K562 (cell line): ENCODE data around the gene INO80. TPM values are rescaled to one million over a fixed set of nuclear protein-coding genes. Genes with fewer than 3 reads are reported as not detected.

Experiments
- ATAC-seq: fragments of 200-7000 bp; cut with Tn5 transposase; 3 replicates; pipeline ENCODE4 v1.9.1; 2020; ENCODE audit warnings: moderate library complexity
- BruUV-seq: library from RNA; stranded (reverse); fragments of 400-500 nt; replicated peaks from 2 replicates; lab custom pipeline; 2021; lab: Mats Ljungman, UMichigan
- CTCF ChIA-PET: fragments of 300-600 bp; formaldehyde crosslinking; extraction: SDS; loops from one replicate; lab custom pipeline; 2021; ENCODE audit warnings: low intra/inter-chr PET ratio; lab: Yijun Ruan, JAX
- POLR2A ChIA-PET: fragments of 300-600, 350-650 bp; sonication (Branson Sonifier 250); formaldehyde crosslinking; extraction: SDS; loops from one replicate; lab custom pipeline; 2021; ENCODE audit warnings: antibody characterized with exemption, inconsistent platforms; lab: Yijun Ruan, JAX
- DNase-seq, 4 experiments: peaks; one replicate each; pipeline versions ENCODE4 v3.0.0 to v3.0.0-alpha.2; 2011 to 2018; ENCODE audit warnings: low spot score in 3 of 4, mixed read lengths in 3 of 4; ENCODE audit errors: extremely low read depth in 1 of 4
- FAIRE-seq: peaks from 2 replicates; lab custom pipeline; 2011; peaks lifted over from hg19 to GRCh38; lab: Jason Lieb, UNC
- H2AFZ ChIP-seq: 2 replicates; pipeline ENCODE4 v1.6.0; 2011; ENCODE audit warnings: low read depth, low read length, control low read depth, inconsistent platforms
- H3K27ac ChIP-seq: fragments of 200-600 bp; 3 replicates; pipeline ENCODE4 v1.8.0; 2011; ENCODE audit warnings: low read depth, mild to moderate bottlenecking, control low read depth, inconsistent platforms, low read length, moderate library complexity, mixed read lengths; ENCODE audit errors: extremely low read depth
- H3K27me3 ChIP-seq, 2 experiments: fragments of 300-600 bp in 1 of 2; 2 replicates in 1 of 2; 3 replicates in 1 of 2; pipeline versions ENCODE4 v1.6.0 to v1.8.0; 2011; ENCODE audit warnings: inconsistent platforms in 2 of 2, low read length in 2 of 2, mild to moderate bottlenecking in 1 of 2, mixed read lengths in 1 of 2, moderate library complexity in 1 of 2; ENCODE audit not compliant: control insufficient read depth in 2 of 2, insufficient read depth in 2 of 2
- H3K36me3 ChIP-seq: fragments of 300-600 bp; 3 replicates; pipeline ENCODE4 v1.8.0; 2011; ENCODE audit warnings: mild to moderate bottlenecking, low read length, inconsistent platforms; ENCODE audit not compliant: control insufficient read depth, insufficient read depth
- H3K4me1 ChIP-seq, 2 experiments: fragments of 200-600 bp in 1 of 2; replicated peaks in 1 of 2; 2 replicates in 1 of 2; 3 replicates in 1 of 2; pipeline versions ENCODE4 v1.5.1 to v1.8.0; 2011; ENCODE audit warnings: inconsistent platforms in 2 of 2, low read length in 2 of 2, mild to moderate bottlenecking in 1 of 2, mixed read lengths in 1 of 2, moderate library complexity in 1 of 2; ENCODE audit not compliant: control insufficient read depth in 2 of 2, insufficient read depth in 2 of 2
- H3K4me2 ChIP-seq: 2 replicates; pipeline ENCODE4 v1.6.1; 2011; ENCODE audit warnings: low read length, control low read depth, inconsistent platforms, mixed read lengths; ENCODE audit not compliant: insufficient read depth
- H3K4me3 ChIP-seq: fragments of 200-600 bp; sonication (generic), shearing (Covaris generic); 2 replicates; pipeline ENCODE4 v1.5.1; 2016; ENCODE audit warnings: control low read depth, inconsistent platforms
- H3K79me2 ChIP-seq: fragments of 200-600 bp; 3 replicates; pipeline ENCODE4 v1.8.0; 2011; ENCODE audit warnings: low read length, inconsistent platforms; ENCODE audit not compliant: control insufficient read depth, insufficient read depth
- H3K9ac ChIP-seq, 2 experiments: 2 replicates each; pipeline versions ENCODE4 v1.6.0 to v1.6.1; 2011; ENCODE audit warnings: low read depth in 2 of 2, low read length in 2 of 2, control low read depth in 1 of 2, inconsistent platforms in 1 of 2, mild to moderate bottlenecking in 1 of 2, mixed read lengths in 1 of 2; ENCODE audit not compliant: insufficient read depth in 1 of 2
- H3K9me1 ChIP-seq: one replicate; pipeline ENCODE4 v1.6.0; 2011; ENCODE audit warnings: inconsistent platforms, mild to moderate bottlenecking, low read length, moderate library complexity; ENCODE audit not compliant: control insufficient read depth, insufficient read depth
- H3K9me3 ChIP-seq: replicated peaks from 2 replicates; pipeline ENCODE4 v1.5.1; 2011; ENCODE audit warnings: low read depth, low read length, inconsistent platforms; ENCODE audit not compliant: control insufficient read depth, insufficient read depth
- H4K20me1 ChIP-seq: replicated peaks from 2 replicates; pipeline ENCODE4 v1.6.1; 2011; ENCODE audit warnings: low read length, inconsistent platforms, mixed read lengths; ENCODE audit not compliant: control insufficient read depth, insufficient read depth
- HNRNPLL ChIP-seq: fragments of 200-400 bp; formaldehyde crosslinking; IDR thresholded peaks from 2 replicates; pipeline ENCODE4 v1.6.1; 2017; ENCODE audit warnings: low read length, low read depth, mild to moderate bottlenecking; ENCODE audit not compliant: poor library complexity, severe bottlenecking
- NR4A1 ChIP-seq, 2 experiments: fragments of 250-450 bp in 1 of 2; fragments of 450-650 bp in 1 of 2; sonication (Bioruptor Pico) in 1 of 2; IDR thresholded peaks; 2 replicates each; pipeline versions ENCODE4 v1.4.0 to v1.6.1; 2016 to 2020; ENCODE audit warnings: mild to moderate bottlenecking in 2 of 2, missing compliant biosample characterization in 1 of 2, missing genetic modification characterization in 1 of 2, moderate library complexity in 1 of 2
- RBM14 ChIP-seq: fragments of 200-400 bp; formaldehyde crosslinking; IDR thresholded peaks from 2 replicates; pipeline ENCODE4 v1.6.1; 2018; ENCODE audit warnings: low read depth, mild to moderate bottlenecking, low read length, moderate library complexity, borderline replicate concordance; ENCODE audit not compliant: insufficient read depth
- SIN3A ChIP-seq, 2 experiments: fragments of 150-350 bp in 1 of 2; IDR thresholded peaks; 2 replicates each; pipeline ENCODE4 v1.6.1; 2011 to 2016; ENCODE audit warnings: borderline replicate concordance in 2 of 2, low read depth in 2 of 2, low read length in 2 of 2, mild to moderate bottlenecking in 2 of 2, moderate library complexity in 2 of 2; ENCODE audit not compliant: control insufficient read depth in 1 of 2
- TFAP4 ChIP-seq: sonication (generic); formaldehyde crosslinking; IDR thresholded peaks from 2 replicates; pipeline ENCODE4 v1.8.0; 2022; ENCODE audit warnings: missing genetic modification reagents, mild to moderate bottlenecking, moderate library complexity, borderline replicate concordance
- USF2 ChIP-seq: sonication (generic); formaldehyde crosslinking; IDR thresholded peaks from 2 replicates; pipeline ENCODE4 v1.5.0; 2020; ENCODE audit warnings: missing genetic modification reagents
- WHSC1 ChIP-seq: IDR thresholded peaks from one replicate; pipeline ENCODE4 v1.6.1; 2012; ENCODE audit warnings: low read length, control low read depth, inconsistent platforms
- ZBTB1 ChIP-seq: sonication (generic); formaldehyde crosslinking; IDR thresholded peaks from 2 replicates; pipeline ENCODE4 v1.8.1; 2023; ENCODE audit warnings: missing genetic modification reagents, low read depth, mild to moderate bottlenecking, borderline replicate concordance
- ZFX ChIP-seq: sonication (generic); formaldehyde crosslinking; IDR thresholded peaks from 2 replicates; pipeline ENCODE4 v1.8.0; 2022; ENCODE audit warnings: mild to moderate bottlenecking, missing genetic modification reagents, moderate library complexity
- ZNF121 ChIP-seq: sonication (generic); formaldehyde crosslinking; conservative IDR thresholded peaks from 2 replicates; pipeline ENCODE4 v1.8.0; 2022; ENCODE audit warnings: missing genetic modification reagents
- ZNF175 ChIP-seq: fragments of 200-800 bp; sonication (Bioruptor generic); IDR thresholded peaks from 2 replicates; pipeline ENCODE4 v1.6.1; 2016; ENCODE audit warnings: low read depth, mild to moderate bottlenecking, missing genetic modification characterization, missing compliant biosample characterization
- ZNF197 ChIP-seq: fragments of 200-800 bp; sonication (Bioruptor generic); IDR thresholded peaks from 2 replicates; pipeline ENCODE4 v1.6.1; 2016; ENCODE audit warnings: low read depth, missing genetic modification characterization, missing compliant biosample characterization
- ZNF41 ChIP-seq: fragments of 250-450 bp; sonication (Bioruptor Pico); conservative IDR thresholded peaks from 2 replicates; pipeline ENCODE4 v1.4.0; 2020; ENCODE audit warnings: mild to moderate bottlenecking
- ZNF592 ChIP-seq: fragments of 450-650 bp; IDR thresholded peaks from 2 replicates; pipeline ENCODE4 v1.6.1; 2017; ENCODE audit warnings: antibody characterized with exemption, mild to moderate bottlenecking
- WGBS: fragments of 100-300 bp; shearing (Covaris generic); methylation state at CpG from one replicate; pipeline ENCODE4 v1.1.6; 2016; ENCODE audit warnings: low coverage, mixed read lengths; ENCODE audit not compliant: insufficient coverage; ENCODE audit errors: missing lambda C conversion rate; 5-methylcytosine and 5-hydroxymethylcytosine counted together
- in situ Hi-C: fragments of 300-500 bp; cut with MboI; formaldehyde crosslinking; loops from 4 replicates; pipeline ENCODE4 v1.15.0; 2018; ENCODE audit warnings: inconsistent platforms, mixed read lengths
- intact Hi-C: fragments of 100-400 bp; cut with micrococcal nuclease; formaldehyde crosslinking; loops from 2 replicates; pipeline ENCODE4 v1.14.2; 2022
- polyA plus RNA-seq, 8 experiments: library from polyadenylated mRNA; depleted of rRNA in 4 of 8; stranded (reverse) in 5 of 8; unstranded in 3 of 8; fragments of >200 nt; fragmentation: Nextera tagmentation in 2 of 8; fragmentation: Illumina TruSeq in 1 of 8; extraction: Ambion mirVana in 2 of 8; extraction: Trizol in 1 of 8; gene quantifications; 2 replicates each; pipeline versions ENCODE4 v1.2.1 to v1.2.3, GENCODE V29; 2011 to 2014; ENCODE audit warnings: inconsistent platforms in 1 of 8, missing spikeins in 1 of 8
- total RNA-seq, 7 experiments: library from RNA; depleted of rRNA in 6 of 7; stranded (reverse); fragments of >200 nt in 6 of 7; fragmentation: Illumina TruSeq in 2 of 7; extraction: Trizol in 2 of 7; gene quantifications; 2 replicates each; pipeline versions ENCODE4 v1.2.1 to v1.2.3, GENCODE V29; 2011 to 2021; ENCODE audit warnings: low replicate concordance in 1 of 7

INO80 gene
- total and polyA plus RNA-seq, 9 of the 15 experiments (the other 6 are each of a cell fraction or from before 2014, with no cell fraction given): 1.1 to 25.7 (median 19.9) TPM

GRCh38 chr15:40952301-40952900 is 163.7 kb downstream of the INO80 start:
- H3K4me1 ChIP-seq: peaks cover 16 to 32% of the 10 kb centered on the region in 2 experiments; a peak in 4 of 5 replicates
- in situ Hi-C loops (no loop called here), intact Hi-C loops (no loop called here)
- peak overlapping the region; percentile 85 for H2AFZ ChIP-seq
- peaks cover 9% of the 10 kb centered on the region; the same call in 2 of the 3 replicates for H3K79me2 ChIP-seq
- no peaks in the 10 kb centered on the region; the same call in 2 of the 3 replicates for H3K36me3 ChIP-seq
- peak overlapping the region; percentile 80 for H3K4me2 ChIP-seq
- no peaks in the 10 kb centered on the region; a peak in 1 of 5 replicates for H3K27me3 ChIP-seq
- FAIRE-seq: no peak
- H3K9me3 ChIP-seq: no peaks in the 10 kb centered on the region
- H3K9me1 ChIP-seq: peaks cover 2% of the 10 kb centered on the region
- peak overlapping the region; percentile 84 to 94 for H3K9ac ChIP-seq
- ChIA-PET POLR2A (interaction anchor here (0.6 to 2.5 kb wide), 8 partner anchors 8 to 164 kb away, joined by 3 to 17 read pairs (median 3); partner anchors contain the start of gene INO80), CTCF (interaction anchor here (0.6 kb wide), 1 partner anchor 234 kb away, joined by 3 read pairs; no protein-coding TSS in a partner anchor)
- BruUV-seq: TSS peak; percentile 89
- H3K4me3 ChIP-seq: peak overlapping the region; percentile 61
- 39% methylated on average over 21 of the region's 23 CpGs for WGBS
- H3K27ac ChIP-seq: peak overlapping the region; percentile 70
- no peak for ATAC-seq
- peaks cover 5% of the 10 kb centered on the region; the same call in 1 of the 2 replicates for H4K20me1 ChIP-seq
- no peak for DNase-seq
- 0 out of 2 replicates have a peak, but pooled peaks have one; percentile 18 for TF ChIP-seq TFAP4 (CRISPR knock-in tag)
- no peak for TF ChIP-seq ZNF121
- TF ChIP-seq ZBTB1: no peak
- TF ChIP-seq RBM14: no peak
- TF ChIP-seq ZNF175 (CRISPR knock-in tag): 0 out of 2 replicates have a peak, but pooled peaks have one; percentile 4
- TF ChIP-seq ZFX (CRISPR knock-in tag): no peak
- no peak for TF ChIP-seq SIN3A (IDR thresholded peaks at IDR 0.05; ENCODE audit: borderline replicate concordance in 2 of 2, control insufficient read depth in 1 of 2, low read depth in 2 of 2, low read length in 2 of 2)
- no peak for TF ChIP-seq USF2
- TF ChIP-seq WHSC1: no peak
- no peak for TF ChIP-seq ZNF592
- peak; percentile 23 for TF ChIP-seq HNRNPLL
- no peak for TF ChIP-seq NR4A1 (CRISPR knock-in tag; IDR thresholded peaks at IDR 0.05)
- TF ChIP-seq NR4A1 (tag; IDR thresholded peaks at IDR 0.05): 0 out of 2 replicates have a peak, but pooled peaks have one; percentile 4
- TF ChIP-seq ZNF197 (CRISPR knock-in tag): no peak
- TF ChIP-seq ZNF41: no peak
